GM11168 (cell line): ENCODE data around the gene INVS.

Experiments
- in situ Hi-C: fragments of 300-500 bp; cut with MboI; formaldehyde crosslinking; loops from one replicate; pipeline ENCODE4 v1.12.0; 2022; ENCODE audit warnings: low sequenced_read_pairs; ENCODE audit not compliant: unreplicated experiment

INVS gene

GRCh38 chr9:100303747-100304146, 204.7 kb downstream of the INVS start:
- in situ Hi-C loops: loop anchor here (25.0 kb wide), 1 partner anchor 1141 kb away; no protein-coding TSS in a partner anchor

GRCh38 chr9:100306283-100306682, 207.2 kb downstream of the INVS start:
- in situ Hi-C loops: loop anchor here (25.0 kb wide), 1 partner anchor 1144 kb away; no protein-coding TSS in a partner anchor

GRCh38 chr9:100307080-100307479, 208.0 kb downstream of the INVS start:
- in situ Hi-C loops: loop anchor here (25.0 kb wide), 1 partner anchor 1145 kb away; no protein-coding TSS in a partner anchor

GRCh38 chr9:100308965-100309564, 210.0 kb downstream of the INVS start:
- in situ Hi-C loops: loop anchor here (25.0 kb wide), 1 partner anchor 1147 kb away; no protein-coding TSS in a partner anchor

- in situ Hi-C loops: loop anchor here (25.0 kb wide), 1 partner anchor 1148 kb away; no protein-coding TSS in a partner anchor
Observed at GRCh38 chr9:100309992-100310391, 210.9 kb downstream of the INVS start.

- in situ Hi-C loops: loop anchor here (25.0 kb wide), 1 partner anchor 1153 kb away; no protein-coding TSS in a partner anchor
Observed at GRCh38 chr9:100315561-100315960, 216.5 kb downstream of the INVS start.

GRCh38 chr9:100317706-100318105, 218.7 kb downstream of the INVS start:
- in situ Hi-C loops: loop anchor here (25.0 kb wide), 1 partner anchor 1155 kb away; no protein-coding TSS in a partner anchor

GRCh38 chr9:100322954-100323536, 224.0 kb downstream of the INVS start:
- in situ Hi-C loops: loop anchor here (25.0 kb wide), 1 partner anchor 1161 kb away; no protein-coding TSS in a partner anchor

- in situ Hi-C loops: loop anchor here (25.0 kb wide), 2 partner anchors 263 to 1162 kb away; partner anchors contain the start of gene CAVIN4
Observed at GRCh38 chr9:100324594-100325200, 225.7 kb downstream of the INVS start.

GRCh38 chr9:100338736-100339135, 239.7 kb downstream of the INVS start:
- in situ Hi-C loops: loop anchor here (25.0 kb wide), 1 partner anchor 249 kb away; the partner anchor contains the start of gene CAVIN4

- in situ Hi-C loops: loop anchor here (25.0 kb wide), 1 partner anchor 247 kb away; the partner anchor contains the start of gene CAVIN4
Observed at GRCh38 chr9:100340224-100340623, 241.2 kb downstream of the INVS start.

GRCh38 chr9:100341889-100342288, 242.8 kb downstream of the INVS start:
- in situ Hi-C loops: loop anchor here (25.0 kb wide), 1 partner anchor 245 kb away; the partner anchor contains the start of gene CAVIN4

- in situ Hi-C loops: loop anchor here (25.0 kb wide), 1 partner anchor 240 kb away; the partner anchor contains the start of gene CAVIN4
Observed at GRCh38 chr9:100346836-100347235, 247.8 kb downstream of the INVS start.

GRCh38 chr9:100350188-100350587, 251.1 kb downstream of the INVS start:
- in situ Hi-C loops: no loop called here
